A673 (cell line): ENCODE measurements around the gene UNC5A. TPM values are rescaled to one million over a fixed set of nuclear protein-coding genes. Genes with fewer than 3 reads are reported as not detected.

ENCODE experiments used
- BruUV-seq: library from RNA; stranded (reverse); fragments of 400-500 nt; replicated peaks from 2 replicates; lab custom pipeline; 2021; lab: Mats Ljungman, UMichigan
- CTCF ChIA-PET: fragments of 300-600 bp; sonication (Branson Sonifier 250); formaldehyde crosslinking; loops from one replicate; lab custom pipeline; 2022; ENCODE audit warnings: antibody characterized with exemption; lab: Charles Lee
- POLR2A ChIA-PET: fragments of 300-600 bp; sonication (Branson Sonifier 250); formaldehyde crosslinking; loops from one replicate; lab custom pipeline; 2022; ENCODE audit warnings: antibody characterized with exemption; ENCODE audit not compliant: low non-redundant PET; lab: Charles Lee
- DNase-seq: peaks from one replicate; pipeline ENCODE4 v3.0.0-alpha.2; 2015; ENCODE audit warnings: low spot score
- H3K27ac ChIP-seq: fragments of 200-600 bp; sonication (generic); 2 replicates; pipeline ENCODE4 v1.5.1; 2016; ENCODE audit warnings: mixed run types, low read depth, mild to moderate bottlenecking, mixed read lengths, antibody characterized with exemption, low read length; ENCODE audit not compliant: poor library complexity, severe bottlenecking
- H3K27me3 ChIP-seq: fragments of 200-600 bp; sonication (generic); replicated peaks from 2 replicates; pipeline ENCODE4 v1.6.1; 2017; ENCODE audit warnings: mixed run types, low read depth, mild to moderate bottlenecking, mixed read lengths, antibody characterized with exemption, low read length; ENCODE audit not compliant: insufficient read depth, poor library complexity
- H3K36me3 ChIP-seq: fragments of 200-600 bp; sonication (generic); 2 replicates; pipeline ENCODE4 v1.6.1; 2016; ENCODE audit warnings: mixed run types, mild to moderate bottlenecking, mixed read lengths, antibody characterized with exemption, low read length; ENCODE audit not compliant: insufficient read depth, poor library complexity, severe bottlenecking
- H3K4me1 ChIP-seq: fragments of 200-600 bp; sonication (generic); 2 replicates; pipeline ENCODE4 v1.6.1; 2017; ENCODE audit warnings: mixed run types, mild to moderate bottlenecking, mixed read lengths, antibody characterized with exemption, low read length; ENCODE audit not compliant: insufficient read depth, poor library complexity, severe bottlenecking
- H3K4me3 ChIP-seq: fragments of 200-600 bp; sonication (generic); 2 replicates; pipeline ENCODE4 v1.5.1; 2016; ENCODE audit warnings: low read depth, mixed run types, mild to moderate bottlenecking, mixed read lengths, low read length; ENCODE audit not compliant: poor library complexity, severe bottlenecking
- H3K9me3 ChIP-seq: fragments of 200-600 bp; sonication (generic); 2 replicates; pipeline ENCODE4 v1.6.1; 2016; ENCODE audit warnings: mixed run types, low read depth, mild to moderate bottlenecking, mixed read lengths, antibody characterized with exemption, low read length; ENCODE audit not compliant: poor library complexity, severe bottlenecking
- CTCF ChIP-seq: fragments of 300-800, 200-600 bp; sonication (generic); conservative IDR thresholded peaks from 2 replicates; pipeline ENCODE4 v1.5.1; 2017; ENCODE audit warnings: low read depth, mild to moderate bottlenecking, antibody characterized with exemption, low read length, moderate library complexity, mixed read lengths
- EZH2 ChIP-seq: fragments of 200-600 bp; sonication (generic); IDR thresholded peaks from 2 replicates; pipeline ENCODE4 v1.6.1; 2017; ENCODE audit warnings: borderline replicate concordance, low read depth, mild to moderate bottlenecking, mixed read lengths, antibody characterized with exemption, low read length; ENCODE audit not compliant: poor library complexity, severe bottlenecking
- intact Hi-C: fragments of 100-400 bp; cut with micrococcal nuclease; formaldehyde crosslinking; loops from one replicate; pipeline ENCODE4 v1.10.0; 2022; ENCODE audit not compliant: unreplicated experiment
- total RNA-seq: library from RNA; stranded (reverse); gene quantifications from 2 replicates; pipeline ENCODE4 v1.2.3, GENCODE V29; 2021

UNC5A gene
- total RNA-seq, 1 experiment from 2014 or later: 7.5 TPM

- no TSS peak for BruUV-seq
- no peak overlapping the region for H3K27ac ChIP-seq
- TF ChIP-seq EZH2 (no peak), CTCF (peak; percentile 48)
- H3K4me3 ChIP-seq: no peak overlapping the region
- no peaks in the 10 kb centered on the region for H3K9me3 ChIP-seq
- ChIA-PET POLR2A (no interaction called here), CTCF (no interaction called here)
- H3K36me3 ChIP-seq: no peaks in the 10 kb centered on the region
- intact Hi-C loops: no loop called here
- no peak for DNase-seq
- peaks cover 5% of the 10 kb centered on the region for H3K4me1 ChIP-seq
- no peaks in the 10 kb centered on the region for H3K27me3 ChIP-seq
These were observed 2.2 kb downstream of the UNC5A start for GRCh38 chr5:176812269-176813259.

- no peaks in the 10 kb centered on the region for H3K27me3 ChIP-seq
- no peaks in the 10 kb centered on the region for H3K36me3 ChIP-seq
- BruUV-seq: no TSS peak
- no peak overlapping the region for H3K27ac ChIP-seq
- ChIA-PET POLR2A (no interaction called here), CTCF (interaction anchor here (0.6 kb wide), 1 partner anchor 45 kb away, joined by 3 read pairs; no protein-coding TSS in a partner anchor)
- TF ChIP-seq CTCF: no peak
- no peak for TF ChIP-seq EZH2
- intact Hi-C loops: no loop called here
- H3K4me3 ChIP-seq: no peak overlapping the region
- H3K4me1 ChIP-seq: peaks cover 5% of the 10 kb centered on the region
- no peaks in the 10 kb centered on the region for H3K9me3 ChIP-seq
- DNase-seq: no peak
These were observed 3.4 kb downstream of the UNC5A start for GRCh38 chr5:176813587-176814312.

GRCh38 chr5:176814313-176814685, 3.9 kb downstream of the UNC5A start:
- Histone ChIP-seq H3K27me3 (no peaks in the 10 kb centered on the region), H3K36me3 (no peaks in the 10 kb centered on the region), H3K4me1 (peaks cover 3% of the 10 kb centered on the region), H3K27ac (no peak overlapping the region), H3K9me3 (no peaks in the 10 kb centered on the region), H3K4me3 (no peak overlapping the region)
- POLR2A ChIA-PET: no interaction called here
- TF ChIP-seq EZH2 (no peak), CTCF (no peak)
- CTCF ChIA-PET: no interaction called here
- no TSS peak for BruUV-seq
- intact Hi-C loops: no loop called here
- no peak for DNase-seq
